H1 (cell line): Measurements from ENCODE around the gene MYPOP. TPM values are rescaled to one million over a fixed set of nuclear protein-coding genes. Genes with fewer than 3 reads are reported as not detected.
A peak's percentile ranks its signal among the peaks of the same experiment; 100 is the strongest.

Experiments
- CTCF ChIA-PET: fragments of 300-600 bp; sonication (Branson Sonifier 250); formaldehyde crosslinking; loops from one replicate; lab custom pipeline; 2021; ENCODE audit not compliant: partially characterized antibody; lab: Charles Lee
- POLR2A ChIA-PET: fragments of 300-600 bp; sonication (Branson Sonifier 250); formaldehyde crosslinking; loops from one replicate; lab custom pipeline; 2021; ENCODE audit warnings: inconsistent platforms; ENCODE audit not compliant: partially characterized antibody; lab: Charles Lee
- DNase-seq, 2 experiments: peaks; one replicate each; pipeline versions ENCODE4 v3.0.0 to v3.0.0-alpha.2; 2010 to 2022; ENCODE audit warnings: low spot score in 2 of 2, low read depth in 1 of 2, mixed read lengths in 1 of 2
- FAIRE-seq: peaks from 2 replicates; lab custom pipeline; 2011; peaks lifted over from hg19 to GRCh38; lab: Jason Lieb, UNC
- H2AFZ ChIP-seq: 2 replicates; pipeline ENCODE4 v1.8.1; 2012; ENCODE audit warnings: low read length, inconsistent platforms
- H2AK5ac ChIP-seq: 2 replicates; pipeline ENCODE4 v1.6.1; 2013; ENCODE audit warnings: low read depth, low read length
- H2BK120ac ChIP-seq: replicated peaks from 2 replicates; pipeline ENCODE3; 2013; ENCODE audit warnings: low read depth, low read length, inconsistent platforms
- H2BK12ac ChIP-seq: 2 replicates; pipeline ENCODE4 v1.6.1; 2013; ENCODE audit warnings: low read depth, low read length
- H2BK15ac ChIP-seq: 2 replicates; pipeline ENCODE4 v1.6.1; 2013; ENCODE audit warnings: low read length
- H2BK20ac ChIP-seq: 2 replicates; pipeline ENCODE4 v1.6.1; 2013; ENCODE audit warnings: low read length
- H2BK5ac ChIP-seq: 2 replicates; pipeline ENCODE4 v1.6.1; 2013; ENCODE audit warnings: low read depth, low read length
- H3K14ac ChIP-seq: 2 replicates; pipeline ENCODE4 v1.6.1; 2013; ENCODE audit warnings: inconsistent platforms; ENCODE audit not compliant: insufficient read length
- H3K18ac ChIP-seq: 2 replicates; pipeline ENCODE4 v1.6.1; 2013; ENCODE audit warnings: low read length; ENCODE audit errors: extremely low read depth
- H3K23ac ChIP-seq: 2 replicates; pipeline ENCODE4 v1.6.1; 2013; ENCODE audit warnings: inconsistent platforms; ENCODE audit not compliant: insufficient read length
- H3K23me2 ChIP-seq: 2 replicates; pipeline ENCODE4 v1.6.1; 2013; ENCODE audit warnings: low read depth, low read length
- H3K27ac ChIP-seq: 2 replicates; pipeline ENCODE4 v1.6.1; 2011; ENCODE audit warnings: low read depth, low read length, inconsistent platforms
- H3K27me3 ChIP-seq, 4 experiments: replicated peaks in 1 of 4; 1 replicate in 1 of 4; 2 replicates in 3 of 4; pipeline versions ENCODE4 v1.6.1 to v1.8.1; 2011 to 2013; ENCODE audit warnings: low read length in 3 of 4, mild to moderate bottlenecking in 3 of 4, inconsistent platforms in 2 of 4, mixed read lengths in 2 of 4, moderate library complexity in 1 of 4; ENCODE audit not compliant: control insufficient read depth in 3 of 4, insufficient read depth in 3 of 4; ENCODE audit errors: extremely low read depth in 1 of 4
- H3K36me3 ChIP-seq, 4 experiments: 2 replicates each; pipeline versions ENCODE4 v1.6.1 to v1.8.1; 2011 to 2013; ENCODE audit warnings: mild to moderate bottlenecking in 4 of 4, low read length in 3 of 4, moderate library complexity in 2 of 4, control low read depth in 1 of 4, inconsistent platforms in 1 of 4; ENCODE audit not compliant: insufficient read depth in 4 of 4, control insufficient read depth in 2 of 4
- H3K4ac ChIP-seq: replicated peaks from 2 replicates; pipeline ENCODE3; 2013; ENCODE audit warnings: low read length, low read depth, mixed read lengths, inconsistent platforms; ENCODE audit not compliant: insufficient read length
- H3K4me1 ChIP-seq, 4 experiments: replicated peaks in 1 of 4; 1 replicate in 1 of 4; 2 replicates in 3 of 4; pipeline versions ENCODE4 v1.6.1 to v1.8.1; 2011 to 2013; ENCODE audit warnings: low read length in 3 of 4, inconsistent platforms in 2 of 4, mixed read lengths in 1 of 4; ENCODE audit not compliant: insufficient read depth in 4 of 4, control insufficient read depth in 3 of 4
- H3K4me2 ChIP-seq, 2 experiments: 2 replicates each; pipeline versions ENCODE4 v1.6.1 to v1.8.1; 2011 to 2013; ENCODE audit warnings: low read depth in 2 of 2, low read length in 2 of 2, control low read depth in 1 of 2, inconsistent platforms in 1 of 2, mild to moderate bottlenecking in 1 of 2; ENCODE audit not compliant: insufficient read depth in 1 of 2
- H3K4me3 ChIP-seq, 4 experiments: fragments of 200-600, 300-600 bp in 1 of 4; sonication (generic), shearing (Covaris generic), sonication (Bioruptor Twin) in 1 of 4; 2 replicates each; pipeline versions ENCODE4 v1.5.1 to v1.8.1; 2011 to 2016; ENCODE audit warnings: low read length in 4 of 4, low read depth in 3 of 4, control low read depth in 2 of 4, inconsistent platforms in 2 of 4, mild to moderate bottlenecking in 2 of 4, mixed read lengths in 1 of 4, moderate library complexity in 1 of 4; ENCODE audit not compliant: insufficient read depth in 2 of 4; ENCODE audit errors: extremely low read depth in 1 of 4
- H3K56ac ChIP-seq: replicated peaks from 2 replicates; pipeline ENCODE3; 2013; ENCODE audit warnings: low read depth, mild to moderate bottlenecking, mixed read lengths, low read length, inconsistent platforms; ENCODE audit not compliant: insufficient read length
- H3K79me1 ChIP-seq: 2 replicates; pipeline ENCODE4 v1.6.1; 2013; ENCODE audit warnings: low read depth, low read length, control low read depth
- H3K79me2 ChIP-seq, 2 experiments: 2 replicates each; pipeline versions ENCODE4 v1.6.1 to v1.8.1; 2012 to 2013; ENCODE audit warnings: low read length in 2 of 2, mild to moderate bottlenecking in 2 of 2, inconsistent platforms in 1 of 2; ENCODE audit not compliant: insufficient read depth in 2 of 2, control insufficient read depth in 1 of 2
- H3K9ac ChIP-seq, 4 experiments: replicated peaks in 1 of 4; 1 replicate in 1 of 4; 2 replicates in 3 of 4; pipeline versions ENCODE4 v1.6.1 to v1.8.1; 2011 to 2013; ENCODE audit warnings: low read depth in 3 of 4, low read length in 3 of 4, control low read depth in 2 of 4, mild to moderate bottlenecking in 2 of 4, moderate library complexity in 2 of 4, inconsistent platforms in 1 of 4; ENCODE audit errors: extremely low read depth in 1 of 4
- H3K9me3 ChIP-seq, 2 experiments: 2 replicates each; pipeline versions ENCODE4 v1.6.1 to v1.8.1; 2012 to 2013; ENCODE audit warnings: mild to moderate bottlenecking in 2 of 2, moderate library complexity in 2 of 2, control low read depth in 1 of 2, inconsistent platforms in 1 of 2, low read depth in 1 of 2, low read length in 1 of 2, mixed read lengths in 1 of 2; ENCODE audit not compliant: insufficient read depth in 2 of 2
- H4K20me1 ChIP-seq, 2 experiments: replicated peaks in 1 of 2; 2 replicates each; pipeline versions ENCODE3 to v1.8.1; 2011 to 2013; ENCODE audit warnings: inconsistent platforms in 2 of 2, low read length in 2 of 2, mild to moderate bottlenecking in 1 of 2; ENCODE audit not compliant: insufficient read depth in 2 of 2, control insufficient read depth in 1 of 2
- H4K5ac ChIP-seq: 2 replicates; pipeline ENCODE4 v1.6.1; 2013; ENCODE audit warnings: low read length, low read depth, mixed read lengths, inconsistent platforms; ENCODE audit not compliant: insufficient read length
- H4K8ac ChIP-seq: 2 replicates; pipeline ENCODE4 v1.8.0; 2013; ENCODE audit warnings: mild to moderate bottlenecking, moderate library complexity, low read length, inconsistent platforms; ENCODE audit not compliant: insufficient read depth; ENCODE audit errors: extremely low read depth
- H4K91ac ChIP-seq: replicated peaks from 2 replicates; pipeline ENCODE3; 2013; ENCODE audit warnings: low read length, mixed read lengths, inconsistent platforms; ENCODE audit not compliant: insufficient read length
- CTCF ChIP-seq, 3 experiments: IDR thresholded peaks; 1 replicate in 2 of 3; 2 replicates in 1 of 3; pipeline versions ENCODE4 v1.5.1 to v1.6.1; 2011; ENCODE audit warnings: low read length in 3 of 3, mild to moderate bottlenecking in 3 of 3, inconsistent platforms in 2 of 3, low read depth in 1 of 3, moderate library complexity in 1 of 3; ENCODE audit not compliant: insufficient read depth in 1 of 3; ENCODE audit errors: control extremely low read depth in 1 of 3
- EZH2 ChIP-seq: fragments of 200-600 bp; sonication (generic); IDR thresholded peaks from 2 replicates; pipeline ENCODE4 v1.7.1; 2012; ENCODE audit warnings: low read depth, mild to moderate bottlenecking, moderate library complexity, low read length, inconsistent platforms; ENCODE audit not compliant: severe bottlenecking
- RAD21 ChIP-seq, 2 experiments: IDR thresholded peaks in 1 of 2; conservative IDR thresholded peaks in 1 of 2; 2 replicates each; pipeline ENCODE4 v1.6.1; 2011; ENCODE audit warnings: low read depth in 2 of 2, low read length in 2 of 2, improper control_type of control experiment in 1 of 2, inconsistent platforms in 1 of 2, mild to moderate bottlenecking in 1 of 2, moderate library complexity in 1 of 2
- SUZ12 ChIP-seq: fragments of 200-600 bp; sonication (generic); IDR thresholded peaks from 2 replicates; pipeline ENCODE4 v1.6.1; 2012; ENCODE audit warnings: mild to moderate bottlenecking, inconsistent platforms, low read length, moderate library complexity, mixed read lengths
- WGBS, 2 experiments: shearing (Covaris generic) in 1 of 2; methylation state at CpG; one replicate each; pipeline versions ENCODE4 v1.1.6 to v1.1.7; 2013 to 2015; ENCODE audit warnings: low lambda C conversion rate in 2 of 2, mixed read lengths in 2 of 2, inconsistent platforms in 1 of 2, low coverage in 1 of 2, missing lambda C conversion rate in 1 of 2; ENCODE audit not compliant: insufficient replicate concordance in 2 of 2, insufficient coverage in 1 of 2, insufficient read length in 1 of 2; ENCODE audit errors: extremely low coverage in 1 of 2, missing lambda C conversion rate in 1 of 2; 5-methylcytosine and 5-hydroxymethylcytosine counted together
- polyA plus RNA-seq, 7 experiments: library from polyadenylated mRNA; depleted of rRNA in 3 of 7; stranded (reverse) in 5 of 7; unstranded in 2 of 7; fragments of >200 nt in 5 of 7; fragments of 200-250 nt in 2 of 7; gene quantifications; 1 replicate in 5 of 7; 2 replicates in 1 of 7; 4 replicates in 1 of 7; pipeline versions ENCODE4 v1.2.1 to v1.2.3, GENCODE V29; 2011 to 2013; ENCODE audit warnings: missing spikeins in 2 of 7, mixed read lengths in 2 of 7
- total RNA-seq: library from RNA; stranded (reverse); fragmentation: NEBNext Ultra II Directional; extraction: Animal tissue kit (Norgen Biotek cat#: 25700); gene quantifications from 2 replicates; pipeline ENCODE4 v1.2.1, GENCODE V29; 2021

Gene MYPOP
- total and polyA plus RNA-seq, 2 of the 8 experiments (the other 6 are each of a cell fraction or from before 2014, with no cell fraction given) = 3.2 to 11.1 TPM

GRCh38 chr19:45931055-45931454 lies 28.6 kb upstream of the MYPOP start:
- H3K4me2 ChIP-seq = no peak overlapping the region
- peaks cover 1 to 18% (median 8%) of the 10 kb centered on the region in 4 experiments; a peak in 5 of 7 replicates for H3K27me3 ChIP-seq
- no peak overlapping the region for H2BK120ac ChIP-seq
- H3K79me2 ChIP-seq = no peaks in the 10 kb centered on the region
- no peak overlapping the region for H3K27ac ChIP-seq
- no peak overlapping the region for H3K4me3 ChIP-seq
- no peak overlapping the region for H4K8ac ChIP-seq
- peaks cover 5% of the 10 kb centered on the region; the same call in 1 of the 2 replicates for H3K23me2 ChIP-seq
- H3K9me3 ChIP-seq = no peaks in the 10 kb centered on the region
- POLR2A ChIA-PET = interaction anchor here (0.6 kb wide), 2 partner anchors 15 to 563 kb away, joined by 3 read pairs; no protein-coding TSS in a partner anchor
- H2BK20ac ChIP-seq = no peak overlapping the region
- H2AK5ac ChIP-seq = no peak overlapping the region
- no peaks in the 10 kb centered on the region for H4K20me1 ChIP-seq
- no peak overlapping the region for H4K91ac ChIP-seq
- no peak overlapping the region for H3K14ac ChIP-seq
- no peak overlapping the region for H2AFZ ChIP-seq
- peak in 2 of 3 experiments; percentile 10 to 27; a peak in 2 of 4 replicates for TF ChIP-seq CTCF (IDR thresholded peaks at IDR 0.05; ENCODE audit: control extremely low read depth in 1 of 3, insufficient read depth in 1 of 3, low read depth in 1 of 3, low read length in 3 of 3)
- TF ChIP-seq RAD21 (IDR thresholded peaks at IDR 0.05 in 1 of 2, conservative IDR thresholded peaks at IDR 0.05 in 1 of 2; ENCODE audit: low read depth in 2 of 2, low read length in 2 of 2) = peak; percentile 33 to 34
- TF ChIP-seq SUZ12 = no peak
- no peak for TF ChIP-seq EZH2
- TF ChIP-seq, all 59 proteins: peak for 2
- no peak overlapping the region for H3K4ac ChIP-seq
- H3K23ac ChIP-seq = no peak overlapping the region
- no peaks in the 10 kb centered on the region for H3K36me3 ChIP-seq
- H3K79me1 ChIP-seq = no peaks in the 10 kb centered on the region
- 83% methylated on average over 3 of the region's 3 CpGs; no CpG with 5 or more reads in 1 of the 2 experiments for WGBS, 2 experiments
- no peak overlapping the region for H3K56ac ChIP-seq
- H2BK5ac ChIP-seq = no peak overlapping the region
- CTCF ChIA-PET = interaction anchor here (0.6 to 1.6 kb wide), 6 partner anchors 15 to 665 kb away, joined by 3 to 6 read pairs (median 4); partner anchors contain the start of gene NANOS2
- FAIRE-seq = no peak
- peaks cover 0 to 3% (median 0%) of the 10 kb centered on the region in 4 experiments; a peak in 2 of 7 replicates for H3K4me1 ChIP-seq
- no peak overlapping the region for H2BK12ac ChIP-seq
- DNase-seq = no peak
- no peak overlapping the region for H3K18ac ChIP-seq
- no peak overlapping the region for H3K9ac ChIP-seq
- H4K5ac ChIP-seq = no peak overlapping the region
- H2BK15ac ChIP-seq = no peak overlapping the region
